DOHH2 (cell line): Measurements from ENCODE around the gene VASH2.
A peak's percentile ranks its signal among the peaks of the same experiment; 100 is the strongest.

Source experiments
- H3F3A ChIP-seq: fragments of 200-600 bp; sonication (generic), shearing (Covaris generic); 2 replicates; pipeline ENCODE4 v1.6.0; 2016; ENCODE audit warnings: antibody characterized with exemption, mild to moderate bottlenecking; ENCODE audit not compliant: control insufficient read depth, insufficient read depth
- H3K27ac ChIP-seq: fragments of 200-600 bp; sonication (generic); 2 replicates; pipeline ENCODE4 v1.5.1; 2014; ENCODE audit warnings: low read depth, mild to moderate bottlenecking, low read length, moderate library complexity
- H3K27me3 ChIP-seq: fragments of 200-600 bp; sonication (generic); 2 replicates; pipeline ENCODE4 v1.6.1; 2014; ENCODE audit warnings: mild to moderate bottlenecking, low read length, mixed read lengths; ENCODE audit not compliant: control insufficient read depth
- H3K36me3 ChIP-seq: fragments of 200-600 bp; sonication (generic); 2 replicates; pipeline ENCODE4 v1.6.1; 2014; ENCODE audit warnings: mild to moderate bottlenecking, low read length, moderate library complexity, mixed read lengths; ENCODE audit not compliant: control insufficient read depth
- H3K4me1 ChIP-seq: fragments of 200-600 bp; sonication (generic); 2 replicates; pipeline ENCODE4 v1.6.1; 2014; ENCODE audit warnings: mild to moderate bottlenecking, low read length, mixed read lengths; ENCODE audit not compliant: control insufficient read depth
- H3K4me2 ChIP-seq: fragments of 200-600 bp; sonication (generic); 2 replicates; pipeline ENCODE4 v1.6.0; 2014; ENCODE audit warnings: mild to moderate bottlenecking, low read length, moderate library complexity
- H3K4me3 ChIP-seq: fragments of 200-600 bp; sonication (generic); 2 replicates; pipeline ENCODE4 v1.5.1; 2014; ENCODE audit warnings: mild to moderate bottlenecking, low read length, mixed read lengths
- H3K79me2 ChIP-seq: fragments of 200-600 bp; sonication (generic); 2 replicates; pipeline ENCODE4 v1.6.1; 2014; ENCODE audit warnings: mild to moderate bottlenecking, low read length, mixed read lengths; ENCODE audit not compliant: control insufficient read depth
- H3K9me2 ChIP-seq: fragments of 200-600 bp; sonication (generic); replicated peaks from 2 replicates; pipeline ENCODE4 v1.6.1; 2014; ENCODE audit warnings: mild to moderate bottlenecking, low read length, mixed read lengths; ENCODE audit not compliant: control insufficient read depth
- H3K9me3 ChIP-seq: fragments of 200-600 bp; sonication (generic); 2 replicates; pipeline ENCODE4 v1.6.1; 2014; ENCODE audit warnings: antibody characterized with exemption, low read length, mixed read lengths; ENCODE audit not compliant: control insufficient read depth, insufficient read depth
- H4K20me1 ChIP-seq: fragments of 200-600 bp; sonication (generic); 2 replicates; pipeline ENCODE4 v1.6.0; 2014; ENCODE audit warnings: low read depth, mild to moderate bottlenecking, antibody characterized with exemption, low read length, moderate library complexity; ENCODE audit not compliant: control insufficient read depth, insufficient read depth
- CTCF ChIP-seq: fragments of 200-600 bp; sonication (generic); IDR thresholded peaks from one replicate; pipeline ENCODE4 v1.5.1; 2014; ENCODE audit warnings: antibody characterized with exemption, mild to moderate bottlenecking, low read depth, low read length; ENCODE audit not compliant: poor library complexity, severe bottlenecking
- EZH2phosphoT487 ChIP-seq: fragments of 200-600 bp; sonication (generic); IDR thresholded peaks from 2 replicates; pipeline ENCODE4 v1.6.1; 2017; ENCODE audit warnings: borderline replicate concordance, mild to moderate bottlenecking, antibody characterized with exemption, low read length, moderate library complexity, mixed read lengths

VASH2 gene

DNA sequence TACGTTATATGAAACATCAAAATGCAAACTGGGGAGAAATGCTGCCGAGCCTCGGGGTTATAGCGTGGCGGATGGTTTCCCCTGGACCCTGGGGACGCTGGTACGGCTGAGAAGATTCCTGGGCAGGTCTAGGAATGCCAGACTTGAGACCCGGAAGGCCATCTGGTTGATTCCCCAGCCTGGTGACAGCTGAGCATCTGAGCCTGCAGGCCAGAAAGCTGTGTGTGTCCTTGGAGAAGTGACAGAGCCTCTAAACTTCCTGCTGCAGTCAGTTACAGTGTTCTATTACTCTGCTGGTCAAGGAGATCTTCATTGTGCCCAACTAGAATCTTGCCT is 2.3 kb downstream of the VASH2 start:
- Histone ChIP-seq H3K79me2 (no peaks in the 10 kb centered on the region), H3F3A (peaks cover 3% of the 10 kb centered on the region; the same call in 1 of the 2 replicates), H3K27ac (no peak overlapping the region), H3K4me2 (peak overlapping the region; percentile 98), H3K4me3 (0 out of 2 replicates have a peak overlapping the region, but pooled peaks have one; percentile 84), H3K36me3 (no peaks in the 10 kb centered on the region), H3K9me3 (no peaks in the 10 kb centered on the region), H3K27me3 (peaks cover 7% of the 10 kb centered on the region), H3K9me2 (no peaks in the 10 kb centered on the region), H3K4me1 (peaks cover 37% of the 10 kb centered on the region), H4K20me1 (no peaks in the 10 kb centered on the region)
- TF ChIP-seq CTCF, result no peak
- TF ChIP-seq EZH2phosphoT487, result no peak

- Histone ChIP-seq H3K9me2 (no peaks in the 10 kb centered on the region), H3K4me2 (no peak overlapping the region), H3K36me3 (no peaks in the 10 kb centered on the region), H3F3A (peaks cover 3% of the 10 kb centered on the region; the same call in 1 of the 2 replicates), H3K9me3 (no peaks in the 10 kb centered on the region), H3K27me3 (peaks cover 7% of the 10 kb centered on the region), H3K4me1 (peaks cover 44% of the 10 kb centered on the region), H3K79me2 (no peaks in the 10 kb centered on the region), H3K4me3 (no peak overlapping the region), H3K27ac (no peak overlapping the region), H4K20me1 (no peaks in the 10 kb centered on the region)
- TF ChIP-seq CTCF, result no peak
- TF ChIP-seq EZH2phosphoT487, result no peak
Observed at GRCh38 chr1:212953321-212953720, 3.0 kb downstream of the VASH2 start.

- no peak for TF ChIP-seq EZH2phosphoT487
- Histone ChIP-seq H3K27me3 (peaks cover 7% of the 10 kb centered on the region), H3K4me3 (no peak overlapping the region), H3K79me2 (no peaks in the 10 kb centered on the region), H3F3A (no peaks in the 10 kb centered on the region), H3K9me3 (no peaks in the 10 kb centered on the region), H3K36me3 (peaks cover 6% of the 10 kb centered on the region; the same call in 1 of the 2 replicates), H3K9me2 (no peaks in the 10 kb centered on the region), H3K4me1 (peaks cover 46% of the 10 kb centered on the region), H3K27ac (no peak overlapping the region), H3K4me2 (no peak overlapping the region), H4K20me1 (no peaks in the 10 kb centered on the region)
Observed at GRCh38 chr1:212954514-212954913, 4.2 kb downstream of the VASH2 start.

DNA sequence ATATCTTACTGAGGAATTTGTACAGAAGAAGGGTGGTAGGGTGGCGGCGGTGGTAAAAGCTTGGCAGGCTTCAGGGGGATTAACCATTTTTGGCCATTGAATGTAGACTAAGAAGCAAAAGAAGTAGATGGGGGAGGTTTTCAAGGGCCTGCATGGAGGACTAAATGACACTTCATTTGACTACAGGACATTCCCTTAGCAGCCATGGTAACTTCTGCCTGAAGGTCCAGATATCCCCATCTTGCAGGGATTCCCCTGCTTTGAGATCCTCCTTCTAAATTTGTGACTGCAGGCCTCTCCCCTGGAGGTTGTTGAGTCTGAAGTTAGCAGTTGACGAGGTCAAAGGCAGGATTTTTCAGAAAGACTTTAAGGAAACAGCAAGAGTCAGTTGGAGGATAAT is 4.8 kb downstream of the VASH2 start:
- Histone ChIP-seq H3K4me3 (no peak overlapping the region), H3K9me2 (no peaks in the 10 kb centered on the region), H3K27ac (no peak overlapping the region), H3K79me2 (no peaks in the 10 kb centered on the region), H3K4me1 (peaks cover 41% of the 10 kb centered on the region), H3K9me3 (no peaks in the 10 kb centered on the region), H3K27me3 (peaks cover 7% of the 10 kb centered on the region), H3K4me2 (no peak overlapping the region), H4K20me1 (no peaks in the 10 kb centered on the region), H3K36me3 (peaks cover 6% of the 10 kb centered on the region; the same call in 1 of the 2 replicates), H3F3A (no peaks in the 10 kb centered on the region)
- TF ChIP-seq CTCF, result no peak
- TF ChIP-seq EZH2phosphoT487, result no peak
